Thyroid gland (tissue), 4 donors: ENCODE measurements around the gene SEC31B.

ENCODE experiments used
- POLR2A ChIP-seq, 2 donors: fragments of 450-650 bp; IDR thresholded peaks; one replicate each; pipeline ENCODE4 v1.6.1; 2017; ENCODE audit warnings: antibody characterized with exemption in 2 of 2, mild to moderate bottlenecking in 2 of 2, moderate library complexity in 1 of 2
- TF ChIP-seq, protein P1 (sequence below), 6 experiments: fragments of 200-600 bp in 3 of 6; fragments of 450-650 bp in 3 of 6; sonication (generic) in 3 of 6; IDR thresholded peaks; one replicate each; pipeline ENCODE4 v1.5.1; 2016 to 2019; ENCODE audit warnings: antibody characterized with exemption in 6 of 6, mild to moderate bottlenecking in 2 of 6, inconsistent platforms in 1 of 6, moderate library complexity in 1 of 6

DNA sequence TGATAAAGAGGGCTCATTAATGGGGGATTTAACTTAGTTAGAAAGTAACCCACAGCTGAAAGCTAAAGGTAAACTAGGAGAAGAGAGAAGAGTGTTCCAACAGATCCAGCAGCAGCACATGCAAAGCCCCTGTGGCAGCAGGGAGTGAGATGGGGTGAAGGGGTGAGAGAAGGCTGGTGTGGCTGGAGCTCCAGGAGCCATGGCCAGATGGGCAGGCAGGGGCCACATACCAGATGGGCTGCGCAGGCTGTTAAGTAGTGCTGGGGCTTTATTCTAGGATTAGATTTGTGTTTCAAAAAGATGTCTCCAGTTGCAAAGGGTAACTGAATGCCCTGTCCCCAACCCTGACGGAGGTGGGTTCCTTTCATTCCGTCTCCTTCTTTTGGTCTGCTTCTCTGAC is 49.3 kb upstream of the SEC31B start:
- TF ChIP-seq POLR2A (IDR thresholded peaks at IDR 0.05): no peak
- TF ChIP-seq, protein P1, sequence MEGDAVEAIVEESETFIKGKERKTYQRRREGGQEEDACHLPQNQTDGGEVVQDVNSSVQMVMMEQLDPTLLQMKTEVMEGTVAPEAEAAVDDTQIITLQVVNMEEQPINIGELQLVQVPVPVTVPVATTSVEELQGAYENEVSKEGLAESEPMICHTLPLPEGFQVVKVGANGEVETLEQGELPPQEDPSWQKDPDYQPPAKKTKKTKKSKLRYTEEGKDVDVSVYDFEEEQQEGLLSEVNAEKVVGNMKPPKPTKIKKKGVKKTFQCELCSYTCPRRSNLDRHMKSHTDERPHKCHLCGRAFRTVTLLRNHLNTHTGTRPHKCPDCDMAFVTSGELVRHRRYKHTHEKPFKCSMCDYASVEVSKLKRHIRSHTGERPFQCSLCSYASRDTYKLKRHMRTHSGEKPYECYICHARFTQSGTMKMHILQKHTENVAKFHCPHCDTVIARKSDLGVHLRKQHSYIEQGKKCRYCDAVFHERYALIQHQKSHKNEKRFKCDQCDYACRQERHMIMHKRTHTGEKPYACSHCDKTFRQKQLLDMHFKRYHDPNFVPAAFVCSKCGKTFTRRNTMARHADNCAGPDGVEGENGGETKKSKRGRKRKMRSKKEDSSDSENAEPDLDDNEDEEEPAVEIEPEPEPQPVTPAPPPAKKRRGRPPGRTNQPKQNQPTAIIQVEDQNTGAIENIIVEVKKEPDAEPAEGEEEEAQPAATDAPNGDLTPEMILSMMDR (IDR thresholded peaks at IDR 0.05): no peak
